GM12872 (cell line): ENCODE results near the gene CALCR.

Source experiments
- CTCF ChIP-seq: IDR thresholded peaks from 3 replicates; pipeline ENCODE4 v1.5.1; 2011; ENCODE audit warnings: low read depth, mild to moderate bottlenecking, low read length, moderate library complexity; ENCODE audit not compliant: insufficient read depth

Gene CALCR

GRCh38 chr7:93592588-93593266, 18.2 kb upstream of the CALCR start:
- TF ChIP-seq CTCF, result no peak

- no peak for TF ChIP-seq CTCF
These were observed 4.9 kb upstream of the CALCR start for GRCh38 chr7:93579431-93579830.

- TF ChIP-seq CTCF, result no peak
These were observed 4.2 kb upstream of the CALCR start for GRCh38 chr7:93578762-93579161.

- no peak for TF ChIP-seq CTCF
These were observed 1.3 kb upstream of the CALCR start for GRCh38 chr7:93575555-93576399.

- no peak for TF ChIP-seq CTCF
These were observed 267 bp downstream of the CALCR start for GRCh38 chr7:93574269-93574645.

GRCh38 chr7:93569189-93569588, 5.3 kb downstream of the CALCR start:
- no peak for TF ChIP-seq CTCF

GRCh38 chr7:93566876-93567275, 7.6 kb downstream of the CALCR start:
- TF ChIP-seq CTCF, result no peak
